DMS53 (cell line): ENCODE data around the gene FAIM2.
A peak's percentile ranks its signal among the peaks of the same experiment; 100 is the strongest.

Experiments used
- DNase-seq: peaks from one replicate; lab custom pipeline; 2025; lab: John Stamatoyannopoulos, UW

FAIM2 gene

DNA sequence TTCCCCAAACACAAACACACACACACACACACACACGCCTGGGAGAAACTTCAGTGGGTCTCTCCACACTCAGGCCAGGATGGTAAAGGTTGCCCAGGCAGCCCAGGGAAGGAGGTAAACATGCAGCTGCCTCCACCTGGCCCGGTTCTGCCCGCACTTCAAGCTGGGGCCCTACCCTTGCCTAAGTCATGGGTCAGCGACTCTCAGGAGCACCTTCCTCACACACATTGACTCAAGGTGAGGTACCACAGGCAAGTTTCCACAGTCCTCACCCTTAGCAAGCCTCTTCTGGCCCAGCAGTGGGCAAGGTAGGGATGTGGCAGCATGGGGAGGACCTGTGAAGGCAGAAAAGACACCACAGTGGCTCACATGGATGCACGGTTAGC is 14.1 kb upstream of the FAIM2 start:
- peak; percentile 59 for DNase-seq

DNA sequence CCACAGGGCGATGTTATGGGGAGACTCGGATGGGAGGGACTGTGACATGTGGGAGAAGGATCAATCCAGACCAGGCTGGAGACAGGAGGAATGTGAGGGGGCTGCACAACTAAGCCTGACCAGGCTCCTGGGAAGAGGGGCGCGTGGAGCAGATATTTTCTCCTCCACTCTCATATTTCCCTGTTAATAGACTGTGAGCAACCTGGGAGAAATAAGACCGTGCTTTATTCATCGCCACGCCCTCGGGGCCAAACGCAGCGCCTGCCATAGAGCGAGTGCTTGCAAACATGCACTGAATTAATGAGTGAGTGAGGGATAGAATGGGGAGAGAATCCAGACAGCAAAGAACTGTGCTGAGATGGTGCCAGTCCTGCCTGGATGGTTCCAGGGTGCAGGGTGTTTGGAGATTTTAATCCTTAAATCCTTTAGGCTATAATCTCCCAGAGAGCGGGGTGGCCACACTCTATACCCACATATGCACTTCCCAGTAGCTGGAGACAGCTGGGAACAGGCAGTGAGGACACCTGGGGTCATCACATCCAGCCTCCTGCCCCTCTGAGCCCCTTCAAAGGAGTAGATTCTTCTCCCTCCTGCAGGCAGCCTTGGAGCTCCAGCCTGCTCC is 13.6 kb upstream of the FAIM2 start:
- DNase-seq = no peak

DNA sequence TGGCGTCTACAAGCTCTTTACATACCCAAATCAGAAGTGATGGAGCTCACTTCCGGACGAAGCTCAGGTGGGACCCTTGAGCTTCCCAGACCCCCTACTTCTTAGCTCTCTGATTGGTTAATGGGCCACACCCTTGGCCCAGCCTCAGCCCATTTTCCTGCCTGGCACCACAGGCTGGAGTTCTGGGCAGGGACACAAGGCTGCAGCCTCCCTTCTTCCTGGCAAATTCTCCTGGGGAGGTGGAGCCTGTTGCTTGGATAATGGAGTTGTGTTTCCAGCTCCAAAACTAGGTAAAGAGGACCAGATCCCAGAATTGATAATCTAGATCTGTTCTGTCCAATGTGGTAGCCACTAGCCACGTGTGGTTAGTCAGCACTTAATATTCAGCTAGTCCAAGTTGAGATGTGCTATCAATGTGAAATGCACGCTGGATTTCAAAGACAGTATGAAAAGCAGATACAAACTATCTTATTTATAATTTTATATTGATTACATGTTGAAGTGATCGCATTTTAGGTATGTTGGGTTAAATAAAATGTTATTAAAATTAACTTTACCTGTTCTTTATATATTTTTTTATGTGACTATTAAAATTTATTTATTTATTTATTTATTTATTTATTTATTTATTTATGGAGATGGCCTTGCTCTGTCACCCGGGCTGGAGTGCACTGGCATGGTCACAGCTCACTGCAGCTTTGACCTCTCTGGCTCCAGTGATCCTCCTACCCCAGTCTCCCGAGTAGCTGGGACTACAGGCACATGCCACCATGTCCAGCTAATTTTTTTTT is 12.6 kb upstream of the FAIM2 start:
- DNase-seq = no peak

DNA sequence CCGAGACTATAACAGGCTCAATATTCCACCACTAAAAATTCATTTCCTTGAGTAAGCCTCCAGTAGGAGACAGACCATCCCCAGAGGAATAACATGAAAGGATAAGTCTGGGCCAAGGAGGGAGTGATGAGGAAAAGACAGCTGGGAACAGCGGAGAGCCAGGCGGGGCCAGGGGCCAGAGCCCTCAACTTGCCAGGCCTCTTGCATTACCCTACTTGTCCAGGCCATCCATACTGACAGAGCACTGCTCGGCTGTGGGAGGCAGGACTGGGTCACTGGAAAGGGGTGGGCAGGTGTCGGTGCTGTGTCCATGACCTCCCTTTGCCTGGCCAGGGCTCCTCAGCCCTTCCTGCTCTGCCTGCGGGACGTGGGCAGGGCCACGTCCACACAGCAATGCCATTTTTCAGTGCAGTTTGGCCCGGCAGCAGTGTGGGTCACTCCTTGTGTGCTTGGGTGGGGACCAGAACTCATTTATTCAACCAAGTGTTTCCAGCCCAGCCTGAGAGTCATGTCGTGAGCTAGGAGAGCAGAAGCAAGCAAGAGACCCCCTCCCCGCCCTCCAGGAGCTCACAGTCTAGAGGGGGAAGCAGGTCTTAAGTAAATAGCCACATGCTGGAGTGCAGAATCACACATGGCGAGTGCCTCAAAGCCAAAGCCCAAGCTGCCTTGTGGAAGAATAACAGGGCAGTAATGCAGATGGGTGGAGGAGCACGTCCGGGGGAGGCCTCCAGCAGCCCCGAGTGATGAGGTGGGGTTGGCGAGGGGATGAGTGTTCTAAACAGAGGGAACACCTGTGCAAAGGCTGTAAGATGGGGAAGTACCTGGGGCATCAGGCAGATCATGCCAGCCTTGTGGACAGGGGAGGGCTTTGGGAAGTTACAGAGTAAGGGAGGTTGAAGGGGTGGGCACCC is 8.9 kb upstream of the FAIM2 start:
- no peak for DNase-seq

DNA sequence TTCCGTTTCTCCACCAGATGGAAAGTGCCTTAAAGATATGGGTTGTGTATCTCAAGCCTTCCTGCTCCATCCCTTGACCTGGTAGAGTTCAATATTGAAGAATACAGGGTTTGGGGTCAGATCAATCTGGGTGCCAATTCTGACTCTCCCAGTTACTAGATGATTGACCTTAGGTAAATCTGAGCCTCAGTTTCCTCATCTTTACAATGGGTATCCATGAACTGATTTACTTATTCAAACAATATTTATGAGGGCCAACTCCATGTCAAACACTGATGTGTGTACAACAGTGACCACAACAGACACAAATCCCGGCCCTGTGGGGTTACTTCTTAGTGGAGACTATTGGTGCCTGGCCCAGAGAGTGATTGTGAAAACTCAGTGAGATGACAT is 7.5 kb upstream of the FAIM2 start:
- DNase-seq = no peak

DNA sequence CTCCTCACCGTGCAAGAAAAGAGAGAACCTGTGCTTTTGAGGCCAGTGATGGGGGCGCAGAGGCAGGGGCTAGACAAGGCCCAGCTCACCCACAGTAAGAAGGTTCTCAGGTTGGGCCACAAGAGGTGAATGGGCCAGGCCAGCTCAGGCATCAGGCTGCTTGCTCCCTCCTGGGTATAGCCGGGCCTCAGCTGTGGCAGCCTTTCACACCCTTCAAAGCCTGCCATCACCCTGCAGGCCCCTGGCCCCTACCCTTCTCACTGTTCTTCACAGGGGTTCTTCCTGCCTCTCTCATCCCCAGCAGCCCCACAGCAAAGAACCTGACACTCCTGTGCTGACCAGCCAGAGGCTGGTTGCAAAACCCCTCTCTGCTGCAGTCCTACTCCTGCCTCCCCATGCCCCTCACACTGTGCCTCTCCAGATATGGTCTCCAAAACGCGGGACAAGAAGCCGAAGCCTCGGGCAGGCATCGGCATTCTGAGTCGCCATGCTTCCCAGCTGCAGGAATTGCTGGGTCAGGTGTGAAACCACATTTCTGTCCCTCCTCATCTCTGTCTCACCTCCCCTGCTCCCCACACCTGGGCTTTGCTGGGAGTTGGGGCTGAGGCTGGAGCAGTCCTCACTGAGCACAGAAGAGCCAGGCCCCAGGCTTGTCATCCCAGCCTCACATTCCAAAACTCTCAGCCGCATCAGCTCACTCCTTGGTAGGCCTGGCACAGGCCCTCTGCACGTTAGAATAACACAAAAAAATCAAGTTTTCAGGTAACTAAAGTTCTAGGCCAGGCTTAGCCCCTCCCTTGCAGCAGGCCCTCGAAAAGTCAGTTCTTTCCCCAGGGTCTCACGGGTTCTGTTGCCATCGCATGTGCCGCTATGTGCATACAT is 6.9 kb upstream of the FAIM2 start:
- DNase-seq = no peak

DNA sequence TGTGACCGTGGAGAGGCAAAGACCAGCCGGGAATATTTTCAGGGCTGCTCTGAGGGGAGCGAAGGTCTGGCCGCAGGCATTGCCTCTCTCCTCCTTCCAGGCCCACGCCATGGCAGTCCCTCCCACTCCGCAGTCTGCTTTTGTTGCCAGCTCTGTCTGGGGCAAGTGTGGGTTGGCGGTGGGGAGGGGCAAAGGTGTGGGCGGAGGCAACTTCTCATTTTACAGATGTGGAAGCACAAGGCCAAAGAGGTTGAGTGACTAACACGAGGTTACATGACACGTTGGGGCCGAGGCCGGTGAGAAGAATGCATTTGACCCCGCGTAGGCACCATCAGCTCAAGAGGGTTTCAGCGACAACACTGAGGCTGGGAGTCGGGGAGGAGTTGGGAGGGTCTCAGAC is 6.1 kb upstream of the FAIM2 start:
- DNase-seq = no peak

DNA sequence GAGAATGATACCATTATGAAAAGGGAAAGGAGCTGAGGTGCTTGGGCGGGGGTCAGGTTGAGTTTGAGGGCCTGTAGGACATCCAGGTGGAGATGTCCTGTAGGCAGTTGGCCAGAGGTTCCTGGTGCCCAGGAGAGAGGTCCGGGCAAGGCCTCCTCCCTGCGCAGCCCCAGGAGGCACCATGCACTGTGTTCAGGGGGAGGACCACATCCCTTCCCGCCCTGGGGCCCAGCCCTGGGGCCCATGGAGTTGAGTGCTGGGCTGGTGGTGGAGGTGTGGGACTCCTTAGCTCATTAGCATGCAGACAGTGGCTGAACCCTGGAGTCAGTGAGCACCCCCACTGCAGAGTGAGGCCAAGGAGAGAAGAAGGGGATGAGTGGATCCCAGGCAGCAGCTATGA is 5.7 kb upstream of the FAIM2 start:
- no peak for DNase-seq

DNA sequence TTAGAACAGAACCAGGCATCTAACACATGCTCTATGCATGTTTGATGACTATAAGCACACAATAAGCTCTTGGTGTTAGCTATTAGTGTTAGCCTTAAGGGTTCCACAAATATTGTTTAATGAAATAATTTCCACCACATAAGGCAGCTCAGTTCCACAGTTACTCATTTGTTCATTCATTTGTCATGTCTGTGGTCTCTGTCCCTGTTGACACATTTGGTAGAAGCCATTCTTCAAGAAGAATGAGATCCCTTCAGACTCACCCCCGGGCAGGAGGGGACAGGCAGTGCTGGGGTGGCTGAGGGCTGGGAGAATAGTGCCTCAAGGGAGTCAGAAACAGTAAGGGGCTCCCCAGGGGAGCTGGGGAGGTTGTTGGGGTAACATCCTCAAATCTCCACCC is 3.7 kb upstream of the FAIM2 start:
- no peak for DNase-seq

DNA sequence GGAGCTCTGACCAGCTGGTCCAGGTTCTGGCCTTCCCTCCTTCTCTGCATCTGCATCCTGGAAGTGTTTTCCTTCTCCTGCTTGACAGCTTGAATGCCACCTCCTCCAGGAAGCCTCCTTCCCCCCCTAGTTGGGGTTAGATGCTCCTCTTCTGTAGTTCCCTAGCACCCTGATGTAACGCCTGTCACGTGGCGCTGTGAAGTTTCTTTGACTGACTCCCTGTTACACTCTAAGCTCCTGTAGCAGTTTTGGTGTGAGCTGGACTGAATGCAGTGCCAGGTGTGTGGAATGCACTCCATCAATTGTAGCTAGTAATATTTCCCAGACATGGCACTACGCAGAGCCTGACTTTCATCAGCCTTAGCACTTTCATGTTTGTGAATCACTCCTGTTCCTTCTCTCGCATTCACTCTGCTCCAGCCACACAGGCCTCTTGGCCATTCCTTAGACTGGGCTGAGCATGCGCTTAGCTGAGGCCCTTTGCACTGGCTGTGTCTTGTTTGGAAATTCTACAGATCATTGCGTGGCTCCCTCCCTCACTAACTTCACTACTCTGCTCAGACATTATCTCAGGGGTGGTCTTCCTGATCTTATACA is 2.1 kb upstream of the FAIM2 start:
- no peak for DNase-seq

DNA sequence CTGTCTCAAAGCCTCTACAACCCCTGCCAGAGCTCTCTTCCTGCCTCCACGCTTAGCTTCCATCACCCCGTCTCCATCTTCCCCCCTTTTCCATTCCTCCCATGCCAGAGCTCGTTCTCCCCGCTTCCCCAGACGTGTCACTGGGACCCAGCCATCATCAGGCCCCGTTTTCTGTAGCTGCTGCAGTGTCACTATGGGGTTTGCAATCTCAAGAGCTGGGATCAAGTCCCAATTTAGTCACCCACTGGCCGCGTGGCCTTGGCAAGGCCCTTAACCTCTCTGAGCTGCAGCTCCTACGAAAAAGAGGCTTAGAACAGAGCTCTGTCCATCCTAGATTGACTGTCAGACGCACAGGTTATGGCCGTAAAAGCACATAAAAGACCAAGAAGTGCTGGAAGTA is 901 bp upstream of the FAIM2 start:
- no peak for DNase-seq

DNA sequence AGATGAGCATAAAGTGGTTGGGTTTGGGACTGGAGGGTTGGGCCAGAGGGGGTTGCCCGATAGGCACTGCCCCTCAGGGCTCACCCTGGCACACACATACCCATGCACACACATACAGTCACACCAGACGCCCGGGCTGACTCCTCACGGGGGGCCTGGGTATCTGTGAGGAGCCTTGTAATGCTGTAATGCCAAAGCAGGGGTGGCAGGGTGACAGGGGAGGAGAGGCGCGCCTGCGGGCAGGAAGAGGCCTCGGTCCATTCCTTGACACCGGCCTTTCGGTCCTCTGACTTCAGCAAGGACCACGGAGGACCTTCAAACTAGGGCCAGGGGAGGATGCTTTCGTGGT is 375 bp downstream of the FAIM2 start:
- DNase-seq = no peak

DNA sequence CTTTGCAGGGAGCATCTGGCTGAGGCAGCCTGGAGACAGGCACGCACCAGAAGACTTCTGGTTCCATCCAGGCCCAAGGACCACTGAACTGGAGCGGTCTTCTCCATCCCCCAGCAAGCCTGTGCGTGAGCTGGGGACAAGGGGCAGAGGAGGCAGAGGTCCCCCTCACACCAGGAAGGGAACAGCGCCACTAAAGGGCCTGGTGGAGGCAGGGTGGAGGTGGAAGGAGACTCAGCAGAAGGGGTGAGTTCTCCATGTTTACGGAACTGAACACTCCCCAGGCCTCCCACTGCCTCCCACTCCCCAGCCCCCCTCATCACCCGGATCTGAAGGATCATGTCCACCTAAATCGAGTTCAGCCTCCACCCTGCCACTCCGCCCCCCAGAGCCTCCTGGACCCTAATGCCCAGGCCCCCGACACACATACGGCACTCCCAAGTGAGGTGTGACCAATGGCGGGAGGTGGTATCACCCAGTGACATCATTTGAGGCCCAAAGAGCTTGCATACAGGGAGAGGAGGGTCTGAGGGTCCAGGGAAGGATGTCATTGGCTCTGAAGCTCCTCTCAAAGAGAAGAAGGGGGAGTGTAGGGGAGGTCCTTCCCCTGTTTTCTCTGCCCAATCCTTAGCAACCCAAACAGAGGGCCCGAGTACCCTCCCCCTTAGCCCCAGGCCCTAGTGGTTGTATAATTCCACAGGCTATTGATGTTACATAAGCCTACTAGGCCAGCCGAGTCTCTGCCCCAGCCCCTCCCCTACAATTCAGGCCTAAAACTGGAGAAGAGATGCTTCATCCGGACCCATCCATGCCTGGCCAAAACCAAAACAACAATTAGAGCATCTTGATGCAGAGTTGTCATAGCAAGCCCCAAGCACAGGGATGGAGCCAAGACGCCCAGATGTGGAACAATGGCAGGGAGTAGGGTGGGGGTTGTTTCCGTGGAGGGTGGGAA is 1.0 kb downstream of the FAIM2 start:
- DNase-seq = no peak

DNA sequence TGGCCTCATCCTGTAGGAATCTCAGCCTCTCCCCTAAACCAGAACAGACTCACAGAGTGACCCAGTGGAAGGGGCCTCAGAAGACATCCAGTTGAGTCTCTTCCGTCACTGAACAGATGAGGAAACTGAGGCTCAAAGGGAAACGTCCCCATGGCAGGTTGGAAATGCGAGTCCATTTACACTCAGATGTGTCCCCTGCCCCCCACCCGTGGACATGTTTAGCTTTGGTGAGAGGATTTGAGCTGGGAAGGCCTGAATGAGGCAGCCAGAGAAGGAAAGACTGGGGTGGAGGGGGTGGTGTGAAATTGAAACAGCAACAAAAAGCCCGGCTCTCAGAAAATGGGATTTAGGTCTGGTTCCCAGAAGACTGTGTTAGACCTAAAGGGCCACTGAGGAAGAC is 1.7 kb downstream of the FAIM2 start:
- no peak for DNase-seq

DNA sequence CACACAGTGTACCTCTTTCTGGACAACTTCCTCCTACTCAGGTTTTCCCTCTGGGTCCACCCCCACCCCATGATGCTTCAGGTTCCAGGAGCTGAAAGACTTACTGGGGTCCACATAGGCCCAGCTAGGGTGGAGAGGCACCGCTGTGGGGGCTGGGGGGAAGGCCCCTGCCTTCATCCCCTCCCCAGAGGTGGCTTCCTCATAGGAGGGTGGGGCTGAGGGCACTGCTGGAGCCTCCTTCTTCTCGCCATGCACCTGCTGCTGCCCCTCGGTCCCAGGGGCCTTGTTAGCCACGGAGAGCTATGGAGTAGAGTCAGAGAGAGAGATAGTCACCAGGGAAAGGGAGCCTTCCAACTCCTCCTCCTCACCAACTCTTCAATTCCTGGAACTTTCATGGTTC is 2.7 kb downstream of the FAIM2 start:
- no peak for DNase-seq

DNA sequence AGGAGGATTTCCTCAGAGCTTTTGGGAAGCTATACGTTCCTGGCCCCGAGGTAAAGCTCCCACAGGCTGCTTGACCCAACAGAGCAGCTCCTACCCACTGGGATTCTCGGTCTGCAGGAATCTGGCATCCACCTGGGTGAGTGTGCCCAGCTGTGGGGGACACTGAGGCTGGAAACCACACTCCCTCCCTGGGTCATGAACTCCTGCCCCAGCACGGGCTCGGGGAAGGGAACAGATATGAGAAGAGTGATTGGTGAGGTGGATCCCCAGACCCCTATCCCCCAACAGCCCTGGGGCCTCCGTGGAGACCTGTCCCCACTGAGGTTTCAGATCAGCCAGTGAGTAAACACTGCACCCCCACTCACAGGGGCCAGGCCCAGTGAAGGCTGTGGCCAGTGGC is 3.3 kb downstream of the FAIM2 start:
- DNase-seq = no peak

DNA sequence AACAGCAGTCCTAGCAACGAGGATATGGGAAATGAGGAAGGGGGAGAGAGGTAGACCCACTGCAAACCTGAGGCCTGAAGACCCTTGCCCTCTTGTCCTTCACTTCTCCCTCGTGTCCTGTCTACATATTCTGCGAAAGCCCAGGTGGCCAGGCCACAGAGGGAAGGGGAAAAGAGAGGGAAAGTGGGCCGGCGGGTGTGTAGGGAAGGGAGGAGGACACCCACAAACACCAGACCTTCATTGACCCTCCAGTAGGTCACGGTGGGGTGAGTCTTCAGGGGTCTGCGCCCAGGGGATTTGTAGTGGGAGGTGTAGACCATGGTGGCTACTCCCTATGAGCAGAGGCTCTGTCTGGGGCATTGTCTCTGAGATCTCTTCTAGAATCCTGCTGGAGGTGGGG is 3.8 kb downstream of the FAIM2 start:
- DNase-seq = no peak

DNA sequence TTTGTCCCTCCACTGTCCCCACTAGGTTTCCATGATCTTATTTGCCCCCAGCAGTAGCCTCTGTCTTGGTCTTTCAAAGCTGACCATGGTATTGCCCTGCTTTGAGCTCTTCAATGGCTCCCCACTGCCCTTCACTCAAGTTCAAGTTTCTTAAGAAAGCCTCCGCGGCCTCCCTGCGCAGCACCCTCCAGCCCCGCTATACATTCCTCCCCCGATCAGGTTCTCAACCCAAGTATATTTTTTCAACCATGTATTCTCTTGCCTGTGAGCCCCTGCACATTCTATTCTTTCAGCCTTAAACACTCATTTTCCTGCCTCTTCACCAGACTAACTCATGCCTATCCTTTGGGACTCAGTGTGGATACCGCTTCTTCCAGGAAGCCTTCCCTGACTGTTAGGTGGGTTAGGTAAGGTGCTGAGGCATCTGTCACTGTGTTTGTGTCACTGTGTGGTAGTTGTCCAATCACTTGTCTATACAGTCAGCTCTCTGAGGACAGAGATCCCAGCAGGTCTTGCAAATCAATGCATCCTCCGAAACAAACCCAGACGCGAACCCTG is 4.3 kb downstream of the FAIM2 start:
- DNase-seq = no peak

DNA sequence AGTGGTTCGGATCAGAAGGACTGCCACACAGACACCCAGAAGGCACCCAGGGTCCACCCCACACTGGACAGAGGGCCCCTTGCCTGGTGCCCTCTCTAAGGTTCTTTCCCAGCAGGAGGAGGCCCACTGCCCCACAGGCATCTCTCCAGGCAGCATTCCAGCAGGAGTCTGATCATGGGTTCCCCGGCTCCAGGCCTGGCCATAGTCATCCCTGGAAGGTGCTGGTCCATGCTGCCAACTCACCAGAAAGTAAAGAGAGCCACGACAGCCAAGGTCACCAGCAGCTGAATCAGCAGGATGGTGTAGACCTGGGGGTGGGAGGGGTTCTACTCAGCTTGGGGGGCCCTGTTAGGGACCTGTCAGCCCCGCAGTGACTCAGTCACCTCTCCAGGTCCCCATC is 6.4 kb downstream of the FAIM2 start:
- DNase-seq = no peak

DNA sequence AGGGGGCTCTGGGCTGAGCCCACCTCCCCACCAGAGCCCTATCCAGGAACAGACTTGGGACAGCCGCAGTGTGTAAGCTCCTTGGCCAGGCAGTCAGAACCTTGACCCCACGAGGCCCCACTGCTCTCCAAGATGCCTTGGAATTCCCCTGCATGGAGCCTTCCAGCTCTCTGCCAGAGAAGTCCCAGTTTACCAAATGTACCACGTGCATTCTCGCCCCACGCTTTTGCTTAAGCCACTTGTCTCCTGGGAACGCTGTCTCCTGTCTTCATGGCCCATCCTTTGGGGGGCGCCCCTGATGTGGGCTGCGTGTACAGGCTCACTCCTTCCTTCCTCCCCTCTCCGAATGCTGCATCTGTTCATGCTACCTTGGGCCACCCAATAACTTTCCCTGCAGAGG is 7.9 kb downstream of the FAIM2 start:
- DNase-seq = no peak
